PC-9 (cell line): Measurements from ENCODE around the gene CES1.

ENCODE experiments used
- CTCF ChIP-seq: fragments of 200-600 bp; sonication (generic); conservative IDR thresholded peaks from 2 replicates; pipeline ENCODE4 v1.6.1; 2017; ENCODE audit warnings: mixed run types, antibody characterized with exemption, mild to moderate bottlenecking, moderate library complexity
- EZH2 ChIP-seq: fragments of 200-600 bp; sonication (generic); IDR thresholded peaks from 2 replicates; pipeline ENCODE4 v1.8.0; 2017; ENCODE audit warnings: antibody characterized with exemption, low read depth

GRCh38 chr16:55842369-55843104, 9.6 kb upstream of the CES1 start:
- peak; percentile 90 for TF ChIP-seq CTCF
- TF ChIP-seq EZH2, result no peak
